Brain microvascular endothelial cell (primary cell): ENCODE results near the gene ACVR1B.

Experiments
- DNase-seq: peaks from one replicate; pipeline ENCODE4 v3.0.0-alpha.2; 2020
- H3K27ac ChIP-seq: fragments of 250-450 bp; sonication (Bioruptor Pico); 2 replicates; pipeline ENCODE4 v1.5.1; 2020; ENCODE audit warnings: mild to moderate bottlenecking, moderate library complexity
- H3K27me3 ChIP-seq: fragments of 250-450 bp; sonication (Bioruptor Pico); replicated peaks from 2 replicates; pipeline ENCODE4 v1.5.1; 2020; ENCODE audit warnings: mild to moderate bottlenecking
- H3K36me3 ChIP-seq: fragments of 250-450 bp; sonication (Bioruptor Pico); replicated peaks from 2 replicates; pipeline ENCODE4 v1.5.1; 2020; ENCODE audit warnings: mild to moderate bottlenecking
- H3K4me3 ChIP-seq: 2 replicates; pipeline ENCODE4 v1.5.1; 2011; ENCODE audit warnings: low read depth, mild to moderate bottlenecking, control low read depth, low read length, moderate library complexity
- in situ Hi-C: cut with HindIII; loops from 2 replicates; pipeline ENCODE4 v1.10.0; 2017; ENCODE audit warnings: low sequenced_read_pairs, low pct_ligation_motif_present
- TF ChIP-seq, protein P1 (sequence below): IDR thresholded peaks from 2 replicates; pipeline ENCODE4 v1.5.1; 2011; ENCODE audit warnings: low read depth, mild to moderate bottlenecking, moderate library complexity, low read length, control low read depth, inconsistent platforms; ENCODE audit errors: missing control alignments

The ACVR1B gene

DNA sequence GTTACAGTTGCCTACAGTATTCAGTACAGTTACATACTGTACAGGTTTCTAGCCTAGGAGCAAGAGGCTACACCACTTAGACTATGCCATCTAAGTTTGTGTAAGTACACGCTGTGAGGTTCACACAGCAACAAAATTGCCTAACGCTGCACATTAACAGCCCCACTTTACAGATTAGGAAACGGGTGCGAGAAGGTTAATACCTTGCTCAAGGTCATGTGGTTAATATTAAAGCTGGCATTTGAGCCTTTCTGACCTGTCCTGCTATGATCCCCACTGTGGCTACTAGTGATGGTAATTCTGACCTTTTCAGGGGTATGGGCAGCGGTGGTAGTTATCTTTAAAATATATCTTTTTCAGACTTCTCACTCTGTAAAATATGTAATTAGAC lies 20.9 kb downstream of the ACVR1B start:
- TF ChIP-seq, protein P1, sequence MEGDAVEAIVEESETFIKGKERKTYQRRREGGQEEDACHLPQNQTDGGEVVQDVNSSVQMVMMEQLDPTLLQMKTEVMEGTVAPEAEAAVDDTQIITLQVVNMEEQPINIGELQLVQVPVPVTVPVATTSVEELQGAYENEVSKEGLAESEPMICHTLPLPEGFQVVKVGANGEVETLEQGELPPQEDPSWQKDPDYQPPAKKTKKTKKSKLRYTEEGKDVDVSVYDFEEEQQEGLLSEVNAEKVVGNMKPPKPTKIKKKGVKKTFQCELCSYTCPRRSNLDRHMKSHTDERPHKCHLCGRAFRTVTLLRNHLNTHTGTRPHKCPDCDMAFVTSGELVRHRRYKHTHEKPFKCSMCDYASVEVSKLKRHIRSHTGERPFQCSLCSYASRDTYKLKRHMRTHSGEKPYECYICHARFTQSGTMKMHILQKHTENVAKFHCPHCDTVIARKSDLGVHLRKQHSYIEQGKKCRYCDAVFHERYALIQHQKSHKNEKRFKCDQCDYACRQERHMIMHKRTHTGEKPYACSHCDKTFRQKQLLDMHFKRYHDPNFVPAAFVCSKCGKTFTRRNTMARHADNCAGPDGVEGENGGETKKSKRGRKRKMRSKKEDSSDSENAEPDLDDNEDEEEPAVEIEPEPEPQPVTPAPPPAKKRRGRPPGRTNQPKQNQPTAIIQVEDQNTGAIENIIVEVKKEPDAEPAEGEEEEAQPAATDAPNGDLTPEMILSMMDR = no peak
- DNase-seq = no peak

DNA sequence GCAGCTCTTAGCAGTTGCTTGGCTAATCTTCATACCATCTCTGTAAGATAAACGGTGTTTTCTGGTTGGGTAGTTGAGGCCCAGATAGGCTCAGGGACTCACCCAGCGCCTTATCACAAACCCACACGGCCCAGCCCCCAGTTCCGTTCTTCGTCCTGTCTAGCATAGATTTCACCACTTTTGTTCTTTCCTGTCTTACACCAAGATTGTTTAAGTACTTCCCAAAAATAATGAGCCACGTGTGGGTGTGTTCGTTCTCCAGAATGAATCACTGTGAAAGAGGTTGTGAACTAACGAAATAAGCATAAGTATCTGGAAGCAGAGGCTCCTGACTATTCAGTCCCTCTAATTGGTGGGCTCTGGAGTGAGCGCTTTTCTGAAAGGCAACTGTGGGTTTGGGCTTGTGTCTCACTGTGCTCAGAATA lies 21.4 kb downstream of the ACVR1B start:
- in situ Hi-C loops = no loop called here

More for the DNA sequence above, 20.9 kb downstream of the ACVR1B start:
- no peaks in the 10 kb centered on the region for H3K27me3 ChIP-seq
- in situ Hi-C loops = no loop called here
- peaks cover 9% of the 10 kb centered on the region for H3K36me3 ChIP-seq
- H3K27ac ChIP-seq = peak overlapping the region; percentile 80
- no peak overlapping the region for H3K4me3 ChIP-seq

DNA sequence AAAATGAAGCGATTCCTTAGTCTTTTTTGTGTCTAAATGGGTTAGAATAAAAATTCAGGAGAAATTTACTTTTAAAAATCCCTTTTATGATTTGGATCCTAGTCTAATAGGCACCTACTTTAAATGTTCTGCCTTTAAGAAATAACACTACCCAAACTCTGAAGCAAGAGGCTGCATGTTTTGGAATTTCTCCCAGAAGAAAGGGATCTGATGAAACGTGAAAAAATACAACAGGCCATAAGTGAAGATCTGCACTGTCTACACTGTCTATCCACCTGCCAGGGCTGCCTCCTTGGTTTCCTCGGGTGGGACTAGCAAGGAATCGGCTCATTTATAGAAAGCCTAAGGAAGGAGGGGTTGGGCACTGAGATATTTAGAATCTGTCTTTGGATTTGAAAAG lies 22.1 kb downstream of the ACVR1B start:
- DNase-seq = no peak
- TF ChIP-seq, protein P1 = no peak
- Histone ChIP-seq H3K27ac (peak overlapping the region; percentile 80), H3K4me3 (no peak overlapping the region), H3K36me3 (peaks cover 9% of the 10 kb centered on the region), H3K27me3 (no peaks in the 10 kb centered on the region)
- in situ Hi-C loops = no loop called here

More for the DNA sequence above, 21.4 kb downstream of the ACVR1B start:
- Histone ChIP-seq H3K4me3 (no peak overlapping the region), H3K27me3 (no peaks in the 10 kb centered on the region), H3K36me3 (peaks cover 9% of the 10 kb centered on the region), H3K27ac (peak overlapping the region; percentile 80)
- TF ChIP-seq, protein P1 = no peak
- peak; percentile 70 for DNase-seq

DNA sequence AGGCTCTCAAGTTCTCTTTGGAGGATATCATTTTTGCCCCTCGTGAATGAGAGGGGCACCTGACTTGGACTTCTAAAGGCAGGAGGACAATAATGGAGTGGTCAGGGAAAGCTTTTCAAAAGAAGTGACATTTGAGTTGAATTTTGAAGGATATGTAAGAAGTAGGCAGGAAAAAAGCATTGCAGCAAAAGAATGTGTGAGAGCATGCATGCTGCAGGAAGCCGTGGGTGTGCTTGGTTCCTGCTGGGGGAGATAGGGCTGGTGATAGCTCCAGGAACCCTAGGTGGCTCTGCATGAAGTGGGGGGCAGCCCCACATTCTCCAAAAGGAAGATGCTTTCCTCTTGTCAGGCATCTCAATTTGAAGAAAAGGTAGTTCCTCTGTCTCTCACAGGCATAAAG lies 23.1 kb downstream of the ACVR1B start:
- Histone ChIP-seq H3K4me3 (no peak overlapping the region), H3K27ac (peak overlapping the region; percentile 18), H3K27me3 (no peaks in the 10 kb centered on the region), H3K36me3 (peaks cover 9% of the 10 kb centered on the region)
- in situ Hi-C loops = no loop called here
- DNase-seq = no peak
- TF ChIP-seq, protein P1 = no peak

DNA sequence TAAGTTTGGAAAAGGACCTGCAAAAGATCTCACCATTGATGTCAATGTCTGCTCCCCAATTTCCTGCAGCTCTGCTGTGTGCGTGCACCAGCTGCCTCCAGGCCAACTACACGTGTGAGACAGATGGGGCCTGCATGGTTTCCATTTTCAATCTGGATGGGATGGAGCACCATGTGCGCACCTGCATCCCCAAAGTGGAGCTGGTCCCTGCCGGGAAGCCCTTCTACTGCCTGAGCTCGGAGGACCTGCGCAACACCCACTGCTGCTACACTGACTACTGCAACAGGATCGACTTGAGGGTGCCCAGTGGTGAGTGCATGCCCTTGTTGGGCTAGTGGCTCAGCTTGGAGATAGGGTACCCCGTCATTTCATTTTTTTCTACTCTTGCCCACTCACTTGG lies 23.7 kb downstream of the ACVR1B start:
- H3K4me3 ChIP-seq = no peak overlapping the region
- H3K27me3 ChIP-seq = no peaks in the 10 kb centered on the region
- in situ Hi-C loops = no loop called here
- DNase-seq = no peak
- TF ChIP-seq, protein P1 = no peak
- no peak overlapping the region for H3K27ac ChIP-seq
- peaks cover 9% of the 10 kb centered on the region for H3K36me3 ChIP-seq
